GM19043 (cell line): ENCODE data around the gene SLC25A38.
"Not testable (repeated sequence)": the region's sequence is repeated elsewhere in the genome, so short reads cannot be mapped to it uniquely, and the experiment has no call there.

Experiments used
- ATAC-seq: cut with Tn5 transposase; IDR thresholded peaks from one replicate; pipeline ENCODE4 v1.9.1; 2021; ENCODE audit warnings: low read depth; ENCODE audit not compliant: unreplicated experiment

SLC25A38 gene, protein sequence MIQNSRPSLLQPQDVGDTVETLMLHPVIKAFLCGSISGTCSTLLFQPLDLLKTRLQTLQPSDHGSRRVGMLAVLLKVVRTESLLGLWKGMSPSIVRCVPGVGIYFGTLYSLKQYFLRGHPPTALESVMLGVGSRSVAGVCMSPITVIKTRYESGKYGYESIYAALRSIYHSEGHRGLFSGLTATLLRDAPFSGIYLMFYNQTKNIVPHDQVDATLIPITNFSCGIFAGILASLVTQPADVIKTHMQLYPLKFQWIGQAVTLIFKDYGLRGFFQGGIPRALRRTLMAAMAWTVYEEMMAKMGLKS

DNA sequence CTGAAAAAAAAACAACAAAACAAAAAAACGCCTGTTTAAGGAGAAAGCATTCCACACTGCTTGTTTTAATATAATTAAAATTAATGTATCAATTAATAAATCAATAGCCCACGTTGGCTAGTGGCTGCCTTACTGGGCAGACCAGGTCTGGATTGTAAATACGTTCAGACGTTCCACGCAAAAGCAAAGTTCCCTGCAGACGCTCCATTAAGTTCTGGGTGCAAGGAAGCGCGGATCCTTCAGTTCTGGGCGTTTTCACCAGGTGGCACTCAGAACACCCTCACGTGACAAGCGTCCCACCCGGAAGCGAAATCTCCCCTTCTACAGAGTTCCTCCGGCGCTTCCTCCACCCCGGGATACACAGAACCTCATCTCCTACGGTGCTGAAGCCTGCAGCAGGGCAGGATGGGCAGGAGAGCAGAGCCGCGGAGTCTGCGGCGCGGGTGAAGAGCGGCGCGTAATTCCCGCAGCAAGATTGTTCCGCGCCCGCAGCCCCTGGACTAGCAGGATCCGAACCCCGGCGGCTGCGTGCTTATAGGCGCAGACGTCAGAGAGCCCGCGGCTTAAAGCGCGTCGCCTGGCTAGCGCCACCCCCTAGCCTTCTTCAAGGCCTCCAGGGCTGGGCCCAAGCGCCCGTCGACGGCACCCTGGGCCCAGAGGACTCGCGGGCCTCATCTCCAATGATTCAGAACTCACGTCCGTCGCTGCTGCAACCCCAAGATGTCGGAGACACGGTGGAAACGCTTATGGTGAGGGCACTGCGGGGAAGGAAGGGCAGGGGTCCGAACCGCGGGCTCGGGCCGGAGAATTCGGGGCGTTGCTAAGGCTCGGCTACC, at the start of gene SLC25A38:
Gene SLC25A38, plus strand, starts transcription at position 326 of the 836 bp plus-strand sequence. Its CDS starts 355 bp downstream, at position 681.
- peak; percentile 60 for ATAC-seq

DNA sequence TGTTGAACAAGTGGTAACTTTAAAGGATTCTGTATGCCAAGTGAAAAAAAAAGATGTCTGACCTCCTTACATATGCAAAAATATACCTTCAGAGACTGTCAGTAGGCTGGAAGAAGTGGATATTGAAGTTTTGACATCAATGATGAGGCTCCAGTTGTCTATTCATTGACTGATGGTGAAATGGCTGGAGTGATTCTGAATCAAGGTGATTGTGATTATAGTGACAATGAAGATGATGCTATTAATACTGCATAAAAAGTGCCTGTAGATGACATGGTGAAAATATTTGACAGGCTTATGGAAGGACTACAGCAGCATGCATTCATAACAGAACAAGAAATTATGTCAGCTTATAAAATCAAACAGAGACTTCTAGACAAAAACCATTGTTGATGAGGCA, 49.6 kb upstream of the SLC25A38 start:
- no peak for ATAC-seq

DNA sequence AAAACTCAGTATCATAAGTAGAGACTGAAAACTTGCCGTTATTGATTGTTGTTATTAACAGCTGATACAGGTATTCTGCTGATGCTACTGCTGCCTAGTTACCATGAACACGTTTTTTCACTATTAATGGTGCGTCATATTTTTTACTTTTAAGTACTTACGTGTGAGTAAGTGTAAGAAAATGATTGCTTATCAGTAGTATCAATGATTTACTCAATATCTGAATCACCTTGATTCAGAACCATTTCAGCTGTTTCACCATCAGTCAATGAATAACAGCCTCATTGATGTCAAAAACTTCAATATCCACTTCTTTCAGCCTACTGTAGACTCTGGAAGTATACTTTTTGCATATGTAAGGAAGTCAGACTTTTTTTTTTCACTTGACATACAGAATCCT, 49.0 kb upstream of the SLC25A38 start:
- ATAC-seq, result no peak

DNA sequence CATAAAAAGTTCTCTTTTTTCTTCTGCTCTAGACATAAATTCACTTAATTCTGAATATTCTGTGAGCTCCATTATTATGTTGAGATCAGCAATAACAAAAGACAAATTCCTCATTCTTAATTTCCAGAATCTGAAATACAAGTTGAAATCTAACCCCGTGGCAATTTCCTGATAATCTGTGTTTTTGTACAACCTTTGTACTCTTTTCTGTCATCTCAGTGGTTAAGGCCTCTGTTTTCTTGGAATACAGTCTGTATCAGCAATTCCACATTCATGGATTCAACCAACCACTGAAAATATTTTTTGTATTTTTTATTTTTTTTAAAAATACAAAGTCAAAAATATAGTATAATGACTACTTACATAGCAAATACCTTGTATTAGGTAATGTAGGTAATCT, 45.0 kb upstream of the SLC25A38 start:
- ATAC-seq, result no peak

DNA sequence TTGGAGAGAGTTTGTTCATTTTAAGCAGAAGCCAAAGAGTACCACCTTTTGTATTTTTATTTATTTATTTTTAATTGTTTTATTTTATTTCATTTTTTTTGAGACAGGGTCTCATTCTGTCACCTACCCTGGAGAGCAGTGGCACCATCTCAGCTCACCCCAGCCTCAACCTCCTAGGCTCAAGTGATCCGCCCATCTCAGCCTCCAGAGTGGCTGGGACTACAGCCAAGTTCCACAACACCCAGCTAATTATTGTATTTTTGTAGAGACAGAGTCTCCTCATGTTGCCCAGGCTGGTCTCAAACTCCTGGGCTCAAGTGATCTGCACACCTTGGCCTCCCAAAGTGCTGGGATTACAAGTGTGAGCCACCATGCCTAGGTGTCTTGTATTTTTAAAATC, 44.1 kb upstream of the SLC25A38 start:
- no peak for ATAC-seq

DNA sequence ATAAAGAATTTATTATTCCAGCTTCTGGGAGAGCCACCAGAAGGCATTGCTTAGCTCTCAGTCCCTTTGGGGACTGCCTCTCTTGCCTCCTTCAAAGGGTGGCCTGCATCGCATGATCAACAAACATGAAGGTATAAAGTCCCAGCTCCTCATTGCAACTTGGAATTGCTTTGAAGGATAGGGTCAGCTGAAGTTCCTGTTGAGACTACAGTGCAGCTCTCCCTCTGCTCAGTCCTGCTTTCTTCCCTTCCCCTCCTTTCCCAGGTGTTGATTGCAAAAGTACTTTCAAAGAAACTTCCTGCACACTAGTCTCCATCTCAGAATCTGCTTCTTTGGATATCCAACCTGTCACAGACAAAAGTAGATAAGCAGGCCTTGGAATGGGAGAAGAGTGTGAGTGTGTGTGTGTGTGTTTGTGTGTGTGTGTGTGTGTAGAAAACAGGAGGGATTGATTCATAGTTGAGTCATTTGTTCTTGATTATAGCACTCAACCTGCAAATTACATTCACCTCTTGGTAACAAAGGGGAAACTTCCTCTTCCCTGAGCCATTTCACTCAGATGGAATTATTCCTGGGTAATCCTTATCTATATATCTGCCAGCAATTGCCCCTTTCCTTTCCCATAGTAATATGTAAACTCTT, 40.0 kb upstream of the SLC25A38 start:
- ATAC-seq, result no peak

DNA sequence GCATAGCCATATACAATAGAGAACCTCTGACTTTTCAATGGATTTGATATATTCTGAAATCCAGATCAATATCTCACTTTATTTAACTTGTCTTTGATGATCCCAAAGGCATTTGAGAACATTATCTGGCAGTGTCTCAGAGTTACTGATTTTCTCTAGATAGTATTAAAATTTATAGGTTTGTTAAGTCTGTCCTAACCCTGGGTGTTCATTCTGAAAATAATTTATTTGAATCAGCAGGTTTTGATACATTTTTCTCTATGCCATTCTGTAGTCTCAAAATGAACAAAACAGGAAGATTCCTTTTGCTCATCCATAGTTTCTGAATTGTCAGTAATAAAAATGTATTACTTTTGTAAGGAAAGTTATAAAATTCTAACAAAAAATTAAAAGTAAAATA, 39.4 kb upstream of the SLC25A38 start:
- ATAC-seq, result no peak

DNA sequence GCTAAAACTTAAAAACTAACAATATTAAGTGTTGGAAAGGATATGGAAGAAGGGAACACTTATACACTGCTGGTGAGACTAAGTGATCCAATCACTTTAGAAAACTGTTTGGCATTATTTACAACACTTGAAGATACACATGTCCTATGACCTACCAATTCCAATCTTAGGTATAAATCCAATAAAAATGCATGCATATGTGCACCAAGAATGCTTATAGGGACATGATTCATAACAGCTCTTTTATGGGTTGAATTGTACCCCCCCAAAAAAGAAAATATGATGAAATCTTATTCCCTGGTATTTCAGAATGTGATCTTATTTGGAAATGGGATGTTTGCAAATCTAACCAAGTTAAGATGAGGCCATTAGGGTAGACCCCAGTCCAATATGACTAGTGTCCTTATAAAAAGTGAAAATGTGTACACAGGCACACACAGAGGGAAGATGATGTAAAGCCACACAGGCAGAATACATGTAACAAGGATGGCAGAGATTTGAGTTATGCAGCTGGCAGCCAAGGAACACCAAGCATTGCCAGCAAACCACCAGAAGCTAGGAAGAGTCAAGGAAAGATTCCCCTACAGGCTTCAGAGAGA, 38.3 kb upstream of the SLC25A38 start:
- no peak for ATAC-seq

DNA sequence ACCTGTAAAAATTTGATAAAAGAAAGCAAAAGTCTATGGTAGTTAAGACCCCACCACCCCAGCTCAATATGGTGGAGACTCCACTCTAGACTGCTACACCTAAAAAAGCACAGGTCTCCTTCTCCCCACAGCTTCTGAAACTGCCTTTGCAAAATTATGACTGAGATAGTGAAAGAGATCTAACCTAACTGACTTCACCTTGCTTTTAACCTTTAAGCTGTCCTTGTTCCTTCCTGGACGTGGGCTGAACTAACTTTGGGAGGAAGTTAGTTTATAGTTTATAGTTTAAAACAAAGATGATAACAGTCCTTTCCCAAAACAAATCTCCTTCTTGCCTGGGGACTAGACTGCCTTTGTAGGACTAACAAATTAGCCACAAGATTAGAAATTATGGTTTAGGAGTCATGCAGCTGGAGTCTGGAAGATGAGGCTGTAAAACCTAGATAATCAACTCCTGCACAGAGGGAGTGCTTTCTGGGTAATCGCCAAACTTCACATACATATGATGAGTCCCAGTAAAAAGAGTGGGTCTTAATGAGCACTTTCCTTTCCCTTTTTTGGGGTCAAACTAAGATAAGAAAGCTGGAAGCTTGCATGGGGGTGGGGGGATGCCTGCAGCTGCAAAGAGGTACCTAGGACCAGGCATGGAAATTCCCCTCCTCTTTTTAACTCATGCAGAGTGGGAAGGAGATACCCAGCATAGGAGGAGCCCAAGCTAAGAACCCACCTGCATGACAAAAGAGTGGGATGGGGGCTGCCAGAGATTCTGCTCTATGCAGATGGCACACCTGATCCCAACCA, 36.2 kb upstream of the SLC25A38 start:
- ATAC-seq, result peak; percentile 83

DNA sequence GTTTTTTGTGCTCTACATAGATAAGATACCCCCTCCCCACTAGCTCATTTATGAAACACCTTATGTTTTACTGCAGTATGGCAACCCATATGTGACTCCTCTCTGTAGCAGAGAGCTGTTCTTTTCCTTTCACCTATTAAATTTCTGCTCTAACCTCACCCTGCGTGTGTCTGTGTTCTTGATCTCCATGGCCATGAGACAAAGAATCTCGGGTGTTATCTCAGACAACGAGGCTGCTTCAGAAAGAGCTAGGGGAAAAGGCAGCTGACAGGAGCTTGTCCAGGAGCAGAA, 35.6 kb upstream of the SLC25A38 start:
- ATAC-seq, result no peak

DNA sequence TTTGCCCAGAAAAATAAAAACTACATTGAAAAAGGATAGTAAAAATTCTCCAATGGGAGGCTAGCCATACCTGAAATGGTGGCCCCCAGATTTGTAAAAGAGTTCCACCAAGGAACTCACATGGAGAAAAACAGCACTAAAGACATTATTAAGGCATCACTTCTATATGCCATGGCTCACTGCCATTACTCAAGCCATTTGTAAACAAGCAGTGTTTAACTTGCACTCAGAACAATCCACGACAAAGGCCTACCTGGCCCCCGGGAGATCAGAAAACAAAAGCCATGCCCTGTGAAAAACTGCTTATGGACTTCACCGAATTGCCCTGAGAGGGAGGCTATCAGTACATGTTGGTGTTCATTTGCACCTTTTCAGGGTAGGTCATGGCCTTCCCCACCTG, 34.1 kb upstream of the SLC25A38 start:
- ATAC-seq, result no peak

DNA sequence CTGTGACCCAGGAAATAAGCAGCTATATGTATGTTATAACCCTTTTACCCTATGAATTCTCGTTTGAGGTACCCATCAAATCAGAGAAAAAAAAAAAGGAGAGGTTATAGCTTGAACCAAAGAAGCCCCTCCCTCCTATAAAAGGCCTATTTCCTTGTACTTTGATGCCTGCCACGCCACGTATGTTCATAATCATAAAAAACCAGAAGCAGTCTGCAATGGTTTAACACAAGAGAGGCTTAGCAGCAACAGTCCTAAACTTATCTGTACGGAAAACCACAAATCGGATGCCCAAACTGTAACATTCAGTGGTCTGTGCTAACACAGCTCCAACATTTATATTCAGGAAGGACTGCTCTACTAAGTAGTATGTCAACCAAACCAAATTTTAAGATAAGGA, 32.5 kb upstream of the SLC25A38 start:
- ATAC-seq, result no peak

DNA sequence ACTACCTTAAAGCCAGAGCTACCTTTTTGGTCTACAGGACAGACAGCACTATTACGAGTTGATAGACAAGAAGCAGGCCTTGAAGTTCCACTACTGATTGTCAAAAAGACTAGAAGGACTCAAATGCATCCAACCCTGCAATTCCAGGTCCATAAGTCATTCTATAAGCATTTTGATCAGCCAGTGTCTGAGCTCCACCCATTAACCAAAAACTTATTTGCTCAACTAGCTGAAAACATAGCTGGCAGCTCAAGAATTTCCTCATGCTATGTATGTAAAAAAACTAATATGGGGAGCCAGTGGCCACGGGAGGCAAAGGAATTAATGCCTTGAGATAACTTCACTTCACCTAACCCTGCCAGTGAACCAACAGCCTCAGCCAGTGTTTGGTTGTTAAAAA, 32.0 kb upstream of the SLC25A38 start:
- not testable (repeated sequence) for ATAC-seq

DNA sequence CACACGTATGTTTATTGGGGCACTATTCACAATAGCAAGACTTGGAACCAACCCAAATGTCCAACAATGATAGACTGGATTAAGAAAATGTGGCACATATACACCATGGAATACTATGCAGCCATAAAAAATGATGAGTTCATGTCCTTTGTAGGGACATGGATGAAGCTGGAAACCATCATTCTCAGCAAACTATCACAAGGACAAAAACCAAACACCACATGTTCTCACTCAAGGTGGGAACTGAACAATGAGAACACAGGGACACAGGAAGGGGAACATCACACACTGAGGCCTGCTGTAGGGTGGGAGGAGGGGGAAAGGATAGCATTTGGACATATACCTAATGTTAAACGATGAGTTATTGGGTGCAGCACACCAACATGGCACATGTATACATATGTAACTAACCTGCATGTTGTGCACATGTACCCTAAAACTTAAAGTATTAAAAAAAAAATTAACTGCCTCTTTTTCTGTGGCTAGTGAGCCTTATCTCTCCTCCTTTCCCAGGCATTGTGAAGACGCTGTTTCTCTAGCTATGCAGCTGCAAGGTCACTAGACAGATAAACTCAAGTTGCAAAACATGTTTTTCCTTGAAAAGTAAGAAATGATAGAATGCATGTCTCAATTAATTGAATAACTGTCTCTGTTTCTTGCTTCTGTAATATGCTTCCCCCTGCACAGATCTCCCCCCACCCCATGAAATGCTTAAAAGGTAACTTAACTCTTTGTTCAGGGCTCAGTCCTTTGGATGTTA, 29.8 kb upstream of the SLC25A38 start:
- not testable (repeated sequence) for ATAC-seq

DNA sequence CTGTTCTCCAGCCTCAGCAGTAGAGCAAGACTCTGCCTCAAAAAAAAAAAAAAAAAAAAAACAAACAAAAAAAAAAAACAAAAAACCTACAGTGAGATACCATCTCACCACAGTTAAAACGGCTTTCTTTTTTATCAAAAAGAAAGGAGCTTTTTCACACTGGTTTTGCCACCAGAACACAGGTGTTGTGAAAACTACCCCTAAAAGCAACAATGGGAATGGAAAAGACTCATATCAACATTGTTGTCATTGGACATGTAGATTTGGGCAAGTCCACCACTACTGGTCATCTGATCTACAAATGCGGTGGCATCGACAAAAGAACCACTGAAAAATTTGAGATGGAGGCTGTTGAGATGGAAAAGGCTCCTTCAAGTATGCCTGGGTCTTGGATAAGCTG, 24.8 kb upstream of the SLC25A38 start:
- ATAC-seq, result no peak

DNA sequence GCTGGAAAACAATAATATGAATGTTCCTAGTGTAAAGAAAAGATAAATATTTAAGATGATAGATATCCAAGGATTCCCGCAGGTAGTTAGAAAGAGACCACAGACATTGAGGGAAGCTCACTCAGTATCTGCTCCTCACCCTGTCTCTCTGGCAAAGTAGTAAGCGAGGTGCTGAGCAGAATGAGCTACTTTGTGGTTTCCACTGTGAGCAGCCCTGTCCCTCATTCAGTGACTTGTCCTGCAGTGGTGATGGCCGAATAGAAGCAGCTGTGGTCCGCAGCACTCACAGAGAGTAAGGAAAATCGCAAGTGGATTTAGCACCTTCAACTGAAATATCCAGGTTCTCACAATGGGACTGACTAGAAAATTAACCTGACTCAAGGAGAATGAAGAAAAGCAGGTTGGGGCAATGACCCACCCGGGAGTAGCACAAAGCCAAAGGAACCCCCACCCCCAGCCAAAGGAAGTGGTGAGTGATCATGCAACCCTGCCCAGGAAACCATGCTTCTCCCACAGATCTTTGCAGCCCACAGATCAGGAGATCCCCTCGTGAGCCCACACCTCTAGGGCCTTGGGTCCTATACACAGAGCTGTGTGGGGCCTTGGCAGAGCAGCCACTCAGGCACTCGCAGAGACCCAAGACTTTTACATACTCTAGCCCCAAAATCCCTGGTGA, 21.8 kb upstream of the SLC25A38 start:
- ATAC-seq, result no peak

DNA sequence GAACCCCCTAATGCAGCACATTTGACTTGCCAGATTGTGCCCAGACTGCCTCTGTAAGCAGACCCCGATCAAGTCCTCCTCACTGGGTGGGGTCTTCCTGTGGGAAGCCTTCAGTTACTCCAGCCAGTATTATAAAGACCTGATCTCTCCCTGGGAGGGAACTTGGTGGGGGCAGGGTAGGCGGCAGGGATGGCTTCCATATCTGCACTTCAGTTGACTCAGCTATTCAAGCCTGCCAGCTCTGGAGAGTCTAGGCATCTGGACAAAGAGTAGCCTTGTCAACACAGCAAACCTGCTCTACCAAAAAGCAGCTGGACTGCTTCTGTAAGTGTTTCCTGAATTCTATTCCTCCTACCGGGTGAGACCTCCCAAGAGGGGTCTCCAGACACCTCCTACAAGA, 21.0 kb upstream of the SLC25A38 start:
- ATAC-seq, result no peak

DNA sequence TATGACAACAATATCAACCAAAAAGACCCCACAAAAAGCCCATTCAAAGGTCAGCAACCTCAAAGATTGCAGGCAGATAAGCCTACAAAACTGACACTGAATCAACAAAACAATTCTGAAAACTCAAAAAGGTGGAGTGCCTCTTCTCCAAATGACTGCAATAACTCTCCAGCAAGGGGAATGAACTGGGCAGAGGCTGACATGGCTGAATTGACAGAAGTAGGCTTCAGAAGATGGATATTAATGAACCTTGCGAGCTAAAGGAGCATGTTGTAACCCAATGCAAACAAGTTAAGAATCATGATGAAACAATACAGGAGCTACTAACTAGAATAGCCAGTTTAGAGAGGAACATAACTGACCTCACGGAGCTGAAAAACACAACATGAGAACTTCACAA, 20.4 kb upstream of the SLC25A38 start:
- no peak for ATAC-seq

DNA sequence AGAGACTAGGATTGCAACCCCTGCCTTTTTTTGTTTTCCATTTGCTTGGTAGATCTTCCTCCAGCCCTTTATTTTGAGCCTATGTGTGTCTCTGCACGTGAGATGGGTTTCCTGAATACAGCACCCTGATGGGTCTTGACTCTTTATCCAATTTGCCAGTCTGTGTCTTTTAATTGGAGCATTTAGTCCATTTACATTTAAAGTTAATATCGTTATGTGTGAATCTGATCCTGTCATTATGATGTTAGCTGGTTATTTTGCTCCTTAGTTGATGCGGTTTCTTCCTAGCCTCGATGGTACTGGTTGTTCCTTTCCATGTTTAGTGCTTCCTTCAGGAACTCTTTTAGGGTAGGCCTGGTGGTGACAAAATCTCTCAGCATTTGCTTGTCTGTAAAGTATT, 12.7 kb upstream of the SLC25A38 start:
- ATAC-seq, result not testable (repeated sequence)
